Neural cell (in vitro differentiated cells): ENCODE measurements around the gene NOP16.

Experiments
- EP300 ChIP-seq: fragments of 450-650 bp; conservative IDR thresholded peaks from 2 replicates; pipeline ENCODE4 v1.6.1; 2014; ENCODE audit warnings: antibody characterized with exemption, mild to moderate bottlenecking, moderate library complexity; ENCODE audit not compliant: poor library complexity, severe bottlenecking
- EZH2 ChIP-seq: fragments of 200-600, 300-800 bp; shearing (Covaris generic), sonication (generic); IDR thresholded peaks from 2 replicates; pipeline ENCODE4 v1.6.1; 2014; ENCODE audit warnings: antibody characterized with exemption, low read length, borderline replicate concordance, mild to moderate bottlenecking; ENCODE audit not compliant: insufficient read depth, poor library complexity, severe bottlenecking
- MXI1 ChIP-seq: fragments of 450-650 bp; conservative IDR thresholded peaks from 2 replicates; pipeline ENCODE4 v1.6.1; 2014; ENCODE audit warnings: antibody characterized with exemption, mild to moderate bottlenecking; ENCODE audit not compliant: poor library complexity, severe bottlenecking
- POLR2AphosphoS5 ChIP-seq: IDR thresholded peaks from 2 replicates; pipeline ENCODE4 v1.6.1; 2012
- RAD21 ChIP-seq: fragments of 450-650 bp; conservative IDR thresholded peaks from 2 replicates; pipeline ENCODE4 v1.6.1; 2014; ENCODE audit warnings: antibody characterized with exemption, mild to moderate bottlenecking, moderate library complexity
- SMC3 ChIP-seq: fragments of 450-650 bp; conservative IDR thresholded peaks from 2 replicates; pipeline ENCODE4 v1.6.1; 2014; ENCODE audit warnings: antibody characterized with exemption, mild to moderate bottlenecking, moderate library complexity; ENCODE audit not compliant: poor library complexity
- TAF1 ChIP-seq: IDR thresholded peaks from 2 replicates; pipeline ENCODE4 v1.6.1; 2012; ENCODE audit warnings: low read depth
- TF ChIP-seq, protein P1 (sequence below): fragments of 450-650 bp; IDR thresholded peaks from 2 replicates; pipeline ENCODE4 v1.5.1; 2014; ENCODE audit warnings: antibody characterized with exemption, mild to moderate bottlenecking, moderate library complexity; ENCODE audit not compliant: poor library complexity, severe bottlenecking

DNA sequence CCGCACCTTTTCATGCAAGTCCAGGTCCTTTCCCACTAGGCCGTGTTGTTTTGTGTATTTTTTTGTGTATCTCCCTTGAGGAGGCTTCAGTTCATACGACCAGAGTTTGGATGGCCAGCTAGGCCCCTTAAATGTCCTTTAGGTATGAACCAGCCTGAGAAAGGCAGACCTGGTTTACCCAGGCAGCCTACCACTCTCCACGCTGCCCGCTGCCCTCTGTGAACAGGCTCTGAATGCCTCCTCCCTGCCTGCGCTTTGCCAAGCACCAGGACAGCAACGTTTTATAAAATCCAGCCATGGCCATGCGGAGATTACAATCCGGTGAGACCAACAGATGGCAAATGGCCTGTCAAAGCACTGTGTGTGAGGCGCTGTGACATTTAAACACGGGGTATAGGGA, 28.6 kb upstream of the NOP16 start:
- TF ChIP-seq, protein P1, sequence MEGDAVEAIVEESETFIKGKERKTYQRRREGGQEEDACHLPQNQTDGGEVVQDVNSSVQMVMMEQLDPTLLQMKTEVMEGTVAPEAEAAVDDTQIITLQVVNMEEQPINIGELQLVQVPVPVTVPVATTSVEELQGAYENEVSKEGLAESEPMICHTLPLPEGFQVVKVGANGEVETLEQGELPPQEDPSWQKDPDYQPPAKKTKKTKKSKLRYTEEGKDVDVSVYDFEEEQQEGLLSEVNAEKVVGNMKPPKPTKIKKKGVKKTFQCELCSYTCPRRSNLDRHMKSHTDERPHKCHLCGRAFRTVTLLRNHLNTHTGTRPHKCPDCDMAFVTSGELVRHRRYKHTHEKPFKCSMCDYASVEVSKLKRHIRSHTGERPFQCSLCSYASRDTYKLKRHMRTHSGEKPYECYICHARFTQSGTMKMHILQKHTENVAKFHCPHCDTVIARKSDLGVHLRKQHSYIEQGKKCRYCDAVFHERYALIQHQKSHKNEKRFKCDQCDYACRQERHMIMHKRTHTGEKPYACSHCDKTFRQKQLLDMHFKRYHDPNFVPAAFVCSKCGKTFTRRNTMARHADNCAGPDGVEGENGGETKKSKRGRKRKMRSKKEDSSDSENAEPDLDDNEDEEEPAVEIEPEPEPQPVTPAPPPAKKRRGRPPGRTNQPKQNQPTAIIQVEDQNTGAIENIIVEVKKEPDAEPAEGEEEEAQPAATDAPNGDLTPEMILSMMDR: no peak
- no peak for TF ChIP-seq EZH2
- TF ChIP-seq EP300: no peak
- no peak for TF ChIP-seq SMC3
- no peak for TF ChIP-seq MXI1
- no peak for TF ChIP-seq POLR2AphosphoS5
- no peak for TF ChIP-seq TAF1
- TF ChIP-seq RAD21: no peak
